ENCODE results near the gene DSCAML1. TPM values are rescaled to one million over a fixed set of nuclear protein-coding genes. Genes with fewer than 3 reads are reported as not detected.

DSCAML1 gene
- total and polyA plus RNA-seq, 2 of the 8 experiments (the other 6 are each of a cell fraction or from before 2014, with no cell fraction given), result 0.19 to 0.24 TPM

DNA sequence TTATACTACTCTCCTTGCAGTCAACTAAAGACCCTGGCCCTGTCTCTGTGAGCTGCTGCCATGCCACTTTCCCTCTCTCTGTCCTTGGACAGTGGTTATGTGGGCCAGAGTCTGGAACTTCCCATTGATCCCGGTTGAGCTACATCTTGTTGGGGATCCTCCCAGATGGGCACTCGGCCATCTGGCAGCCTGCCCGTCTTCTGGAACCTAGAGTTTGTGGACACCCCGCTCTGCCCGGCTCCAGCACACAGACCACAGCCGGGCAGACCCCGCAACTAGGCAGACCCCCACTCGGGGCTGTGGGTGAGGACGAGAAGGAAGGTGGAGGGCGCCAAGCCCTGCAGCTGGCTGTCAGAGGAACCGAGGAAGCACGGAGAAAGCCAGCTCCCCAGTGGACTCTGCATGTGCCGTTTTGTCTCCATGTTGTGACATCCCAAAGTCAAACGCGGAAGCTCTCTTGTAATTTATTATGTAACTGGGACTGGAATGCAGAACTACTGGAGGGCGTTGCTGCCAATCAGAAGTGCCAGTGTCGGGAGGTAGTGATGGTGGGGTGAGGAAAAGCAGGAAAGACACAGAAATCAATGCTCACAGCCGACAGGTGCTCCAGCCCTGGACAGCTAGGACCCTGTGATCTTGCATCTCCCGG lies 261.7 kb downstream of the DSCAML1 start:
- no peak overlapping the region for H4K8ac ChIP-seq (ENCODE audit: extremely low read depth, insufficient read depth, low read length)
- no peaks in the 10 kb centered on the region for H3K27me3 ChIP-seq (replicated peaks in 1 of 4; ENCODE audit: control insufficient read depth in 3 of 4, extremely low read depth in 1 of 4, insufficient read depth in 3 of 4, low read length in 3 of 4)
- no peak overlapping the region for H3K56ac ChIP-seq (replicated peaks; ENCODE audit: insufficient read length, low read depth, low read length)
- no peak overlapping the region for H2BK5ac ChIP-seq (ENCODE audit: low read depth, low read length)
- no peak overlapping the region for H2BK20ac ChIP-seq (ENCODE audit: low read length)
- H3K23me2 ChIP-seq (ENCODE audit: low read depth, low read length), result no peaks in the 10 kb centered on the region
- H4K91ac ChIP-seq (replicated peaks; ENCODE audit: insufficient read length, low read length), result no peak overlapping the region
- H4K5ac ChIP-seq (ENCODE audit: insufficient read length, low read depth, low read length), result no peak overlapping the region
- FAIRE-seq (no peak), DNase-seq (ENCODE audit: low read depth in 1 of 2, low spot score in 2 of 2) (no peak)
- H3K4me2 ChIP-seq (ENCODE audit: insufficient read depth in 1 of 2, low read depth in 2 of 2, low read length in 2 of 2), result no peak overlapping the region
- H2BK12ac ChIP-seq (ENCODE audit: low read depth, low read length), result no peak overlapping the region
- no peak overlapping the region for H3K23ac ChIP-seq (ENCODE audit: insufficient read length)
- H3K9ac ChIP-seq (replicated peaks in 1 of 4; ENCODE audit: extremely low read depth in 1 of 4, low read depth in 3 of 4, low read length in 3 of 4), result no peak overlapping the region
- H3K18ac ChIP-seq (ENCODE audit: extremely low read depth, low read length), result no peak overlapping the region
- no peaks in the 10 kb centered on the region for H3K36me3 ChIP-seq (ENCODE audit: control insufficient read depth in 2 of 4, insufficient read depth in 4 of 4, low read length in 3 of 4)
- H3K79me1 ChIP-seq (ENCODE audit: low read depth, low read length), result no peaks in the 10 kb centered on the region
- H3K27ac ChIP-seq (ENCODE audit: low read depth, low read length), result no peak overlapping the region
- no peak overlapping the region for H3K4ac ChIP-seq (replicated peaks; ENCODE audit: insufficient read length, low read depth, low read length)
- H2AFZ ChIP-seq (ENCODE audit: low read length), result no peak overlapping the region
- CTCF ChIA-PET (ENCODE audit: partially characterized antibody), result interaction anchor here (0.9 to 2.0 kb wide), 4 partner anchors 14 to 109 kb away, joined by 3 to 6 read pairs (median 4); no protein-coding TSS in a partner anchor
- H2AK5ac ChIP-seq (ENCODE audit: low read depth, low read length), result no peak overlapping the region
- H2BK15ac ChIP-seq (ENCODE audit: low read length), result no peak overlapping the region
- no peak overlapping the region for H2BK120ac ChIP-seq (replicated peaks; ENCODE audit: low read depth, low read length)
- no peak overlapping the region for H3K14ac ChIP-seq (ENCODE audit: insufficient read length)
- no peaks in the 10 kb centered on the region for H3K9me3 ChIP-seq (ENCODE audit: insufficient read depth in 2 of 2, low read depth in 1 of 2, low read length in 1 of 2)
- POLR2A ChIA-PET (ENCODE audit: partially characterized antibody), result no interaction called here
- peaks cover 0 to 2% (median under 1%) of the 10 kb centered on the region in 4 experiments; a peak in 3 of 7 replicates for H3K4me1 ChIP-seq (replicated peaks in 1 of 4; ENCODE audit: control insufficient read depth in 3 of 4, insufficient read depth in 4 of 4, low read length in 3 of 4)
- no peaks in the 10 kb centered on the region for H4K20me1 ChIP-seq (replicated peaks in 1 of 2; ENCODE audit: control insufficient read depth in 1 of 2, insufficient read depth in 2 of 2, low read length in 2 of 2)
- no peaks in the 10 kb centered on the region for H3K79me2 ChIP-seq (ENCODE audit: control insufficient read depth in 1 of 2, insufficient read depth in 2 of 2, low read length in 2 of 2)
- no peak overlapping the region for H3K4me3 ChIP-seq (ENCODE audit: extremely low read depth in 1 of 4, insufficient read depth in 2 of 4, low read depth in 3 of 4, low read length in 4 of 4)
- 89% methylated on average over 19 of the region's 19 CpGs; no CpG with 5 or more reads in 1 of the 2 experiments for WGBS, 2 experiments (ENCODE audit: extremely low coverage in 1 of 2, insufficient coverage in 1 of 2, insufficient read length in 1 of 2, insufficient replicate concordance in 2 of 2, low coverage in 1 of 2, low lambda C conversion rate in 2 of 2, missing lambda C conversion rate in 1 of 2)
- no peak for TF ChIP-seq RFX5 (IDR thresholded peaks at IDR 0.05; ENCODE audit: borderline replicate concordance, low read depth, low read length)
- no peak for TF ChIP-seq SP2 (IDR thresholded peaks at IDR 0.05; ENCODE audit: low read length)
- TF ChIP-seq SRF (IDR thresholded peaks at IDR 0.05; ENCODE audit: low read depth, low read length), result no peak
- TF ChIP-seq RBBP5 (IDR thresholded peaks at IDR 0.05; ENCODE audit: borderline replicate concordance, low read depth, low read length), result no peak
- TF ChIP-seq, protein P1, sequence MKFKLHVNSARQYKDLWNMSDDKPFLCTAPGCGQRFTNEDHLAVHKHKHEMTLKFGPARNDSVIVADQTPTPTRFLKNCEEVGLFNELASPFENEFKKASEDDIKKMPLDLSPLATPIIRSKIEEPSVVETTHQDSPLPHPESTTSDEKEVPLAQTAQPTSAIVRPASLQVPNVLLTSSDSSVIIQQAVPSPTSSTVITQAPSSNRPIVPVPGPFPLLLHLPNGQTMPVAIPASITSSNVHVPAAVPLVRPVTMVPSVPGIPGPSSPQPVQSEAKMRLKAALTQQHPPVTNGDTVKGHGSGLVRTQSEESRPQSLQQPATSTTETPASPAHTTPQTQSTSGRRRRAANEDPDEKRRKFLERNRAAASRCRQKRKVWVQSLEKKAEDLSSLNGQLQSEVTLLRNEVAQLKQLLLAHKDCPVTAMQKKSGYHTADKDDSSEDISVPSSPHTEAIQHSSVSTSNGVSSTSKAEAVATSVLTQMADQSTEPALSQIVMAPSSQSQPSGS (IDR thresholded peaks at IDR 0.05; ENCODE audit: low read length), result no peak
- TF ChIP-seq NANOG (IDR thresholded peaks at IDR 0.05; ENCODE audit: insufficient read depth, low read depth, low read length, poor library complexity, severe bottlenecking), result no peak

All from H1 (cell line).